Measurements from ENCODE around the gene TUBGCP3. TPM values are rescaled to one million over a fixed set of nuclear protein-coding genes. Genes with fewer than 3 reads are reported as not detected.

The TUBGCP3 gene
- polyA plus RNA-seq, 1 donor from 2014 or later = 20.3 TPM

GRCh38 chr13:112525356-112525945, 62.5 kb downstream of the TUBGCP3 start:
- no peak overlapping the region for H3K4me2 ChIP-seq (ENCODE audit: low read length)
- H3K36me3 ChIP-seq (ENCODE audit: insufficient read depth, low read length) = peaks cover 11% of the 10 kb centered on the region
- no peaks in the 10 kb centered on the region for H3K9me3 ChIP-seq (ENCODE audit: low read length)
- no peaks in the 10 kb centered on the region for H4K20me1 ChIP-seq (ENCODE audit: insufficient read depth)
- no peaks in the 10 kb centered on the region for H3F3A ChIP-seq (ENCODE audit: insufficient read depth, low read length, poor library complexity, severe bottlenecking)
- H3K79me2 ChIP-seq (replicated peaks; ENCODE audit: insufficient read depth, low read length) = no peaks in the 10 kb centered on the region
- H2AFZ ChIP-seq (ENCODE audit: low read depth, low read length) = no peak overlapping the region
- no peak overlapping the region for H3K9ac ChIP-seq (ENCODE audit: low read length)
- H3K27me3 ChIP-seq (ENCODE audit: insufficient read depth, low read depth, low read length) = no peaks in the 10 kb centered on the region
- H3K9me2 ChIP-seq (ENCODE audit: insufficient read depth, low read length) = no peaks in the 10 kb centered on the region
- TF ChIP-seq EZH2 (IDR thresholded peaks at IDR 0.05; ENCODE audit: borderline replicate concordance, insufficient read depth, low read length, poor library complexity, severe bottlenecking) (no peak), REST (IDR thresholded peaks at IDR 0.05; ENCODE audit: borderline replicate concordance) (no peak), POLR2AphosphoS5 (IDR thresholded peaks at IDR 0.05) (no peak), EP300 (conservative IDR thresholded peaks at IDR 0.05; ENCODE audit: poor library complexity, severe bottlenecking) (no peak), TAF1 (IDR thresholded peaks at IDR 0.05; ENCODE audit: low read depth) (no peak)
- no peak overlapping the region for H3K27ac ChIP-seq (ENCODE audit: low read length)
- no peak overlapping the region for H3K4me3 ChIP-seq (ENCODE audit: low read length)

- no peak overlapping the region for H3K9ac ChIP-seq (ENCODE audit: low read length)
- H3K27ac ChIP-seq (ENCODE audit: low read length) = no peak overlapping the region
- H3K4me3 ChIP-seq (ENCODE audit: low read length) = no peak overlapping the region
- H3K9me3 ChIP-seq (ENCODE audit: low read length) = no peaks in the 10 kb centered on the region
- H4K20me1 ChIP-seq (ENCODE audit: insufficient read depth) = no peaks in the 10 kb centered on the region
- H3K9me2 ChIP-seq (ENCODE audit: insufficient read depth, low read length) = no peaks in the 10 kb centered on the region
- no peaks in the 10 kb centered on the region for H3F3A ChIP-seq (ENCODE audit: insufficient read depth, low read length, poor library complexity, severe bottlenecking)
- no peaks in the 10 kb centered on the region for H3K27me3 ChIP-seq (ENCODE audit: insufficient read depth, low read depth, low read length)
- peaks cover 11% of the 10 kb centered on the region for H3K36me3 ChIP-seq (ENCODE audit: insufficient read depth, low read length)
- TF ChIP-seq TAF1 (IDR thresholded peaks at IDR 0.05; ENCODE audit: low read depth) (no peak), SMC3 (conservative IDR thresholded peaks at IDR 0.05; ENCODE audit: poor library complexity) (no peak), EZH2 (IDR thresholded peaks at IDR 0.05; ENCODE audit: borderline replicate concordance, insufficient read depth, low read length, poor library complexity, severe bottlenecking) (no peak), EP300 (conservative IDR thresholded peaks at IDR 0.05; ENCODE audit: poor library complexity, severe bottlenecking) (no peak), RAD21 (conservative IDR thresholded peaks at IDR 0.05) (no peak), REST (IDR thresholded peaks at IDR 0.05; ENCODE audit: borderline replicate concordance) (no peak), CTCF (IDR thresholded peaks at IDR 0.05; ENCODE audit: poor library complexity, severe bottlenecking) (no peak), POLR2AphosphoS5 (IDR thresholded peaks at IDR 0.05) (no peak)
- H3K4me2 ChIP-seq (ENCODE audit: low read length) = no peak overlapping the region
- H3K79me2 ChIP-seq (replicated peaks; ENCODE audit: insufficient read depth, low read length) = no peaks in the 10 kb centered on the region
- H2AFZ ChIP-seq (ENCODE audit: low read depth, low read length) = no peak overlapping the region
These were observed 65.4 kb downstream of the TUBGCP3 start for GRCh38 chr13:112522578-112522977.
